Panc1 (cell line): ENCODE data around the gene MMP17. TPM values are rescaled to one million over a fixed set of nuclear protein-coding genes. Genes with fewer than 3 reads are reported as not detected.

ENCODE experiments used
- ATAC-seq: fragments of 200-7000 bp; cut with Tn5 transposase; 2 replicates; pipeline ENCODE4 v1.9.1; 2020; ENCODE audit warnings: mild to moderate bottlenecking, moderate library complexity
- BruUV-seq: library from RNA; stranded (reverse); fragments of 400-500 nt; replicated peaks from 2 replicates; lab custom pipeline; 2021; lab: Mats Ljungman, UMichigan
- CTCF ChIA-PET: fragments of 300-600 bp; sonication (Branson Sonifier 250); formaldehyde crosslinking; loops from one replicate; lab custom pipeline; 2022; ENCODE audit warnings: antibody characterized with exemption; lab: Charles Lee
- POLR2A ChIA-PET: fragments of 300-600 bp; sonication (Branson Sonifier 250); formaldehyde crosslinking; loops from one replicate; lab custom pipeline; 2022; ENCODE audit warnings: antibody characterized with exemption; lab: Charles Lee
- DNase-seq: peaks from one replicate; pipeline ENCODE4 v3.0.0-alpha.2; 2010; ENCODE audit warnings: low read depth, low spot score
- H3K27ac ChIP-seq: 2 replicates; pipeline ENCODE4 v1.5.1; 2011; ENCODE audit warnings: mild to moderate bottlenecking, low read length, inconsistent platforms
- H3K27me3 ChIP-seq: fragments of 200-500 bp; sonication (Bioruptor generic); 2 replicates; pipeline ENCODE4 v1.6.0; 2014; ENCODE audit warnings: low read length, inconsistent platforms; ENCODE audit not compliant: control insufficient read depth, insufficient read depth
- H3K36me3 ChIP-seq: fragments of 200-500 bp; sonication (Bioruptor generic); 2 replicates; pipeline ENCODE4 v1.5.1; 2014; ENCODE audit warnings: inconsistent platforms, mild to moderate bottlenecking, low read length, moderate library complexity; ENCODE audit not compliant: control insufficient read depth, insufficient read depth
- H3K4me1 ChIP-seq: 2 replicates; pipeline ENCODE4 v1.5.1; 2011; ENCODE audit warnings: inconsistent platforms, mild to moderate bottlenecking, low read length, moderate library complexity; ENCODE audit not compliant: control insufficient read depth, insufficient read depth
- H3K4me3 ChIP-seq, 2 experiments: 2 replicates each; pipeline ENCODE4 v1.5.1; 2011 to 2012; ENCODE audit warnings: low read depth in 2 of 2, low read length in 2 of 2, mild to moderate bottlenecking in 2 of 2, inconsistent platforms in 1 of 2, moderate library complexity in 1 of 2
- H3K9me3 ChIP-seq: fragments of 200-500 bp; sonication (Bioruptor generic); 2 replicates; pipeline ENCODE4 v1.5.1; 2014; ENCODE audit warnings: low read depth, mild to moderate bottlenecking, inconsistent platforms, low read length, moderate library complexity; ENCODE audit not compliant: control insufficient read depth, insufficient read depth
- CTCF ChIP-seq: fragments of 450-650 bp; IDR thresholded peaks from 2 replicates; pipeline ENCODE4 v1.5.1; 2017; ENCODE audit warnings: mild to moderate bottlenecking
- POLR2AphosphoS5 ChIP-seq: IDR thresholded peaks from 2 replicates; pipeline ENCODE4 v1.6.1; 2012; ENCODE audit warnings: mild to moderate bottlenecking, low read depth, low read length, moderate library complexity
- REST ChIP-seq, 2 experiments: IDR thresholded peaks; 2 replicates each; pipeline ENCODE4 v1.6.1; 2011 to 2012; ENCODE audit warnings: low read depth in 2 of 2, control low read depth in 1 of 2, low read length in 1 of 2, mild to moderate bottlenecking in 1 of 2, moderate library complexity in 1 of 2; ENCODE audit not compliant: insufficient read depth in 1 of 2
- SIN3A ChIP-seq: IDR thresholded peaks from 2 replicates; pipeline ENCODE4 v1.6.1; 2012; ENCODE audit warnings: low read depth, mild to moderate bottlenecking, low read length, moderate library complexity, borderline replicate concordance; ENCODE audit not compliant: insufficient read depth
- TCF7L2 ChIP-seq: IDR thresholded peaks from 2 replicates; pipeline ENCODE4 v1.6.1; 2011; ENCODE audit warnings: mild to moderate bottlenecking, low read depth, low read length, inconsistent platforms
- in situ Hi-C: cut with HindIII; loops from 2 replicates; pipeline ENCODE4 v1.10.0; 2016; ENCODE audit warnings: low sequenced_read_pairs, low pct_unique_long_range_greater_than_20kb
- intact Hi-C: fragments of 100-400 bp; cut with micrococcal nuclease; formaldehyde crosslinking; loops from one replicate; pipeline ENCODE4 v1.10.0; 2022; ENCODE audit not compliant: unreplicated experiment
- total RNA-seq: library from RNA; stranded (reverse); gene quantifications from one replicate; pipeline ENCODE4 v1.2.1, GENCODE V29; 2021; ENCODE audit not compliant: unreplicated experiment

Gene MMP17
- total RNA-seq, 1 experiment from 2014 or later: 30.0 TPM

- TF ChIP-seq REST (IDR thresholded peaks at IDR 0.05; ENCODE audit: insufficient read depth in 1 of 2, low read depth in 2 of 2, low read length in 1 of 2) (no peak), SIN3A (no peak), TCF7L2 (no peak), POLR2AphosphoS5 (no peak), CTCF (no peak)
- no peaks in the 10 kb centered on the region; the same call in 1 of the 2 replicates for H3K36me3 ChIP-seq
- no TSS peak for BruUV-seq
- intact Hi-C loops (no loop called here), in situ Hi-C loops (no loop called here)
- ChIA-PET POLR2A (no interaction called here), CTCF (no interaction called here)
- ATAC-seq: peak; percentile 27
- no peaks in the 10 kb centered on the region for H3K27me3 ChIP-seq
- peak overlapping the region; percentile 60 to 76 for H3K4me3 ChIP-seq
- DNase-seq: no peak
- no peaks in the 10 kb centered on the region for H3K9me3 ChIP-seq
- H3K27ac ChIP-seq: peak overlapping the region; percentile 75
- peaks cover 14% of the 10 kb centered on the region for H3K4me1 ChIP-seq
Measured at GRCh38 chr12:131829356-131829747, 1.2 kb downstream of the MMP17 start.

- BruUV-seq: no TSS peak
- H3K27ac ChIP-seq: peak overlapping the region; percentile 75; the same call in 1 of the 2 replicates
- CTCF ChIA-PET: no interaction called here
- ATAC-seq (peak; percentile 23), DNase-seq (no peak)
- in situ Hi-C loops: no loop called here
- no peaks in the 10 kb centered on the region; the same call in 1 of the 2 replicates for H3K36me3 ChIP-seq
- H3K27me3 ChIP-seq: no peaks in the 10 kb centered on the region
- H3K4me3 ChIP-seq: peak overlapping the region; percentile 60 to 76
- POLR2A ChIA-PET: interaction anchor here (0.6 kb wide), 1 partner anchor 30 kb away, joined by 4 read pairs; no protein-coding TSS in a partner anchor
- H3K9me3 ChIP-seq: no peaks in the 10 kb centered on the region
- TF ChIP-seq CTCF (no peak), POLR2AphosphoS5 (no peak), TCF7L2 (no peak), SIN3A (no peak), REST (IDR thresholded peaks at IDR 0.05; ENCODE audit: insufficient read depth in 1 of 2, low read depth in 2 of 2, low read length in 1 of 2) (no peak)
- peaks cover 17% of the 10 kb centered on the region for H3K4me1 ChIP-seq
- intact Hi-C loops: no loop called here
Measured at GRCh38 chr12:131829791-131830334, 1.7 kb downstream of the MMP17 start.
